Heart left ventricle (tissue), 13 donors: Measurements from ENCODE around the gene KCND3.

Experiments
- CTCF ChIP-seq, 12 donors: fragments of 200-600 bp; sonication (generic) in 4 of 12; IDR thresholded peaks; one replicate each; pipeline versions ENCODE4 v1.5.0 to v1.8.0; 2018 to 2022; ENCODE audit warnings: antibody characterized with exemption in 12 of 12, mild to moderate bottlenecking in 5 of 12
- POLR2A ChIP-seq, 2 donors: fragments of 450-650 bp; IDR thresholded peaks; one replicate each; pipeline ENCODE4 v1.6.1; 2017; ENCODE audit warnings: antibody characterized with exemption in 2 of 2, mild to moderate bottlenecking in 2 of 2, moderate library complexity in 2 of 2
- donor health status: ischemic (EF 13 %, LVEDD 7.1; RV severe dilation, severe dysfunction).
- donor health status: DM: no; HTN: yes; CAD: no.
- donor health status: DM: no; HTN: no; CAD: no.
- donor health status: ischemic (EF 25% LVEDD 6.9; RV normal size, moderate dysfunction).
- donor health status: ischemic (EF 25% LVEDD 5.7; RV mildly dilated, moderate dysfunction).
- donor health status: ischemic (EF 35%, LVEDD 5.7; RV mildly dilated, moderate dysfunction).
- donor health status: nonischemic (EF 11% LVEDD 7.7; RV severe dilation, severe dysfunction).
- donor health status: DM: yes; HTN: yes; CAD: no.
- donor health status: PGD.
- donor health status: ischemic (EF 29% LVEDD 5.4; RV normal size, mild dysfunction).
- donor health status: nonischemic (EF 23%, LVEDD 6.1; RV moderate dilation, normal function).

GRCh38 chr1:111777301-111777700 is 212.2 kb downstream of the KCND3 start:
- no peak for TF ChIP-seq CTCF (IDR thresholded peaks at IDR 0.05)
- no peak for TF ChIP-seq POLR2A (IDR thresholded peaks at IDR 0.05)
